ENCODE data around the gene MAP3K15. TPM values are rescaled to one million over a fixed set of nuclear protein-coding genes. Genes with fewer than 3 reads are reported as not detected.

The MAP3K15 gene, protein sequence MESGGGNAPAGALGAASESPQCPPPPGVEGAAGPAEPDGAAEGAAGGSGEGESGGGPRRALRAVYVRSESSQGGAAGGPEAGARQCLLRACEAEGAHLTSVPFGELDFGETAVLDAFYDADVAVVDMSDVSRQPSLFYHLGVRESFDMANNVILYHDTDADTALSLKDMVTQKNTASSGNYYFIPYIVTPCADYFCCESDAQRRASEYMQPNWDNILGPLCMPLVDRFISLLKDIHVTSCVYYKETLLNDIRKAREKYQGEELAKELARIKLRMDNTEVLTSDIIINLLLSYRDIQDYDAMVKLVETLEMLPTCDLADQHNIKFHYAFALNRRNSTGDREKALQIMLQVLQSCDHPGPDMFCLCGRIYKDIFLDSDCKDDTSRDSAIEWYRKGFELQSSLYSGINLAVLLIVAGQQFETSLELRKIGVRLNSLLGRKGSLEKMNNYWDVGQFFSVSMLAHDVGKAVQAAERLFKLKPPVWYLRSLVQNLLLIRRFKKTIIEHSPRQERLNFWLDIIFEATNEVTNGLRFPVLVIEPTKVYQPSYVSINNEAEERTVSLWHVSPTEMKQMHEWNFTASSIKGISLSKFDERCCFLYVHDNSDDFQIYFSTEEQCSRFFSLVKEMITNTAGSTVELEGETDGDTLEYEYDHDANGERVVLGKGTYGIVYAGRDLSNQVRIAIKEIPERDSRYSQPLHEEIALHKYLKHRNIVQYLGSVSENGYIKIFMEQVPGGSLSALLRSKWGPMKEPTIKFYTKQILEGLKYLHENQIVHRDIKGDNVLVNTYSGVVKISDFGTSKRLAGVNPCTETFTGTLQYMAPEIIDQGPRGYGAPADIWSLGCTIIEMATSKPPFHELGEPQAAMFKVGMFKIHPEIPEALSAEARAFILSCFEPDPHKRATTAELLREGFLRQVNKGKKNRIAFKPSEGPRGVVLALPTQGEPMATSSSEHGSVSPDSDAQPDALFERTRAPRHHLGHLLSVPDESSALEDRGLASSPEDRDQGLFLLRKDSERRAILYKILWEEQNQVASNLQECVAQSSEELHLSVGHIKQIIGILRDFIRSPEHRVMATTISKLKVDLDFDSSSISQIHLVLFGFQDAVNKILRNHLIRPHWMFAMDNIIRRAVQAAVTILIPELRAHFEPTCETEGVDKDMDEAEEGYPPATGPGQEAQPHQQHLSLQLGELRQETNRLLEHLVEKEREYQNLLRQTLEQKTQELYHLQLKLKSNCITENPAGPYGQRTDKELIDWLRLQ (N-terminal part only)
- polyA plus RNA-seq (ENCODE audit: insufficient read length in 4 of 4) = 1 to 10 TPM; 4.9 to 5.4 (median 5.1) TPM

DNA sequence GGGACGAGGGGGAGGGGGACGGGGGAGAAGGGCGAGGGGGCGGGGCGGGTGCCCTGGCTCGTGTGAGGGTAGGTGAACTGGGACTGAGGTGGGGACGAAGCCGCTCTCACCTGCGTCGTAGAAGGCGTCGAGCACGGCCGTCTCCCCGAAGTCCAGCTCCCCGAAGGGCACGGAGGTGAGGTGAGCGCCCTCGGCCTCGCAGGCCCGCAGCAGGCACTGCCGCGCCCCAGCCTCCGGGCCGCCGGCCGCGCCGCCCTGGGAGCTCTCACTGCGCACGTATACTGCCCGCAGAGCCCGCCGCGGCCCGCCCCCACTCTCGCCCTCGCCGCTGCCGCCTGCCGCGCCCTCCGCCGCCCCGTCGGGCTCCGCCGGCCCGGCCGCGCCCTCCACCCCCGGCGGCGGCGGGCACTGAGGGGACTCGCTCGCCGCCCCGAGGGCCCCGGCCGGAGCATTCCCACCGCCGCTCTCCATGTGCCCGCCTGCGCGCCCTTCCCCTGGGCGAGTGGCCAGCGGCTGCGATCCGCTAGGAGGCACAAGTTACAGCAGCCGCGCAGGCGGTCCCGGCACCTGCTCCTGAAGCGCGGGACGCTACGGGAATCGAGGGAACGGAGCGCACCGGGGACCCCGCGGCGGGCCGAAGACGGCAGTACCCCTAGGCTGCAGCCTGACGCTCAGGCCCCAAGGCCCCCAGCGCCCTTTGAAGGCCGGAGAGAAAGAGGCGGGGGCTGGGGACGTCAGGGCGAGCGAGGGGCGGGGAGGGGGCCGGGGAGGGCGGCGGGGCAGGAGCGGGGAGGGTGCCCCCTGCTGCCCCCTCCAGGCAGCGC lies at the start of gene MAP3K15:
MAP3K15 (minus strand) TSS at position 718 of the 824 bp plus-strand sequence; CDS start at position 471, 247 bp downstream.
- DNase-seq (ENCODE audit: low read depth in 4 of 4, low spot score in 3 of 4) = no peak

DNA sequence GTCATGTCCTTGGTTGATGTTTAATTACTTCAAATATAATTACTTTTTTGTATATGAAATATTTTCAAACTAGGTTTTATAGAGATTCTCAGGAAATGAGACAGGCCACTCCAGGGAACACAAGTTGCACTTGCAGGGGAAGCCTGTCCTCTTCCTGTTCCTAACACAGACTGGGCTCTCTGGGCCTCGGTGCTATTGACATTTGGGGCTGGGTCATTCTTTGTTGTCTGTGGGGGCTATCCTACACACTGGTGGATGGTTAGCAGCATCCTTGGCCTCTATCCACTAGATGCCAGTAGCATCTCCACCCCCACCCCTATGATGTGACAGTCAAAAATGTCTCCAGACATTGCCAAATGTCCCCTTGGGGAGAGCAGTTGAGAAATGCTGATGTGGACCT lies 49.3 kb upstream of the MAP3K15 start:
- no peak for DNase-seq (ENCODE audit: low read depth in 4 of 4, low spot score in 3 of 4)

DNA sequence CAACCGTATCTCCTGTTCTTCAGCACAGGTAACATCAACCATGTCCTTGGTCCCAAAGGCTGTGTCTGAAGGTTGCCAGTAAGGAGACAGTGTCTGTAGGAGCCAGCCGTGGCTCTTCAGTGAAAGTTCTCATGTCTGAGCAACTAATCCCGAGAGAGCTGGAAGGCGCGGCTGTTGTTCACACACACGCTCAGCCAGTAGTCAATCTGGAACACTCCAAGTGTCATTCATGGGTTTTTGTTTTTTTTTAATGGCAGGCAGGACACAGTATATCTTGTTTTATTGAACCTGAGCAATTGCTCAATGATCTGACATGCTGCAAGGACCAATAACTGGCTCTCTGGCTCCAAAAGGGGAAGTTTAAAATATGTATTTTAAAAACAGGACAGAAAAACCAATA lies 48.4 kb upstream of the MAP3K15 start:
- no peak for DNase-seq (ENCODE audit: low read depth in 4 of 4, low spot score in 3 of 4)

DNA sequence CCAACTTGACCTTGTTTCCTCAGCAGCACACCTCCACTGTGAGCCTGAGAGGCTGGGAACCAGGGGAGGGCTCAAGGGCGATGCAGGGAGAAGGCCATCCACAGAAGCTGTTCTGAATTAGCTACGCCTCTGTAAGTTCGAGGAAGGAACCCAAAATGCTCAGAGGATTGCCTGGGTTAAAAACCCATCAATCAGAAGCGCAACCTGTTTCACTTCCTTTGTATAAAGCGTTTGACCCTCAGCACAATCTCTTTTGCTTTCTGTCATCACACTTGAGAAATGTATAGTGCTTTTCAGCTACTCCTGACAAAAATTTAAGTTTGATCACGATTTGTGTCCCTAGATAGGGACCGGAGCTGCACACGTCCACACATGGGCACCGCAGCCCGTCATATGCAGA lies 48.0 kb upstream of the MAP3K15 start:
- DNase-seq (ENCODE audit: low read depth in 4 of 4, low spot score in 3 of 4) = no peak

DNA sequence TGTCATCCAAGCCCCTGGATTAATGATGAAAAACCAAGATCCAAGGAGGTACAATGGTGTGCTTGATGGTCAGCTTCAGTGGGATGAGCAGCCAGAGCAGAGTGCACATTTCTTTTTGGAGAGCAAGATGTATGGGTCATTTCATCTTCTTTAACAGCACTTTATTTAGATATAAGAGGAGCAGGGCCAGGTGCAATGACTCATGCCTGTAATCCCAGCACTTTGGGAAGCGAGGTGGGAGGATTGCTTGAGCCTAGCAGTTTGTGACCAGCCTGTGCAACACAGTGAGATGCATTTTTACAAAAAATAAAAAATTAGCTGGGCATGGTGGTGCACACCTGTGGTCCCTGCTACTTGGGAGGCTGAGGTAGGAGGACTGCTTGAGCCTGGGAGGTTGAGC lies 45.3 kb upstream of the MAP3K15 start:
- no peak for DNase-seq (ENCODE audit: low read depth in 4 of 4, low spot score in 3 of 4)

DNA sequence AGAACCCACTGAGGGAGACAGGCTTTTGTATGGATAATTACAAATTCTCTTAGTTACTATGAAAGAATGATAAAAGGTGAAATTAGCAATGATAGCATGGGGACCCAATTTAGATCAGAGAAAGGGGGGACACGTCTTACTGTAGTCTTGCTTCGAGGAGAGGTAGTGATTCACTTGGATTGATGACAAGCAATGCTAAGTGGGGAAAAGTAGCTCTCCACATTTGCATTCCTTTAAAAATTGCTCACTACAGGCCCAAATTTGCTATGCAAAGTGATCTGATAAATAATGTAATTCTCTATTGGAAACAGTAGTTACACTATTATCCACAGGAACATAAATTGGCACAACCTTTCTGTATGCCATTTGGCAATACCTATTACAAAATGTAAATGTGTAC lies 42.5 kb upstream of the MAP3K15 start:
- no peak for DNase-seq (ENCODE audit: low read depth in 4 of 4, low spot score in 3 of 4)

DNA sequence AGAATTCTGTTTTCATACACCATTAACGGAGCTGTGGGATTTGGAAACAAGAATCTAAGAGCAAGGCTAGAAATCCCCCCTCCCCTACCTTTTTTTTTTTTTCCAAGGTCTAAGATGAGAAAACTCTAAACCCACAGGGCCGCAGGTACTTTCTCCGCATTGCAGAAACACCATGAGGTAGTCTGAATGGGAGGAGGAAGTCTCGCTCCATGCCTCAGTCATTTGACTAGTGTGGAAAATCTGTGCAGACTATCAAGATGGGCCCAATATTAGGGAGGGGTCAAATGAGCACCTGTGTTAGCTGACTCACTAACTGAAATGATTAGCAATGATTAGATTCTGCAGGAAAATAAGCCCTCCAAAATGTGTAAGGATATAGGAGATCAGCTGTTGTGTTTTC lies 40.9 kb upstream of the MAP3K15 start:
- no peak for DNase-seq (ENCODE audit: low read depth in 4 of 4, low spot score in 3 of 4)

DNA sequence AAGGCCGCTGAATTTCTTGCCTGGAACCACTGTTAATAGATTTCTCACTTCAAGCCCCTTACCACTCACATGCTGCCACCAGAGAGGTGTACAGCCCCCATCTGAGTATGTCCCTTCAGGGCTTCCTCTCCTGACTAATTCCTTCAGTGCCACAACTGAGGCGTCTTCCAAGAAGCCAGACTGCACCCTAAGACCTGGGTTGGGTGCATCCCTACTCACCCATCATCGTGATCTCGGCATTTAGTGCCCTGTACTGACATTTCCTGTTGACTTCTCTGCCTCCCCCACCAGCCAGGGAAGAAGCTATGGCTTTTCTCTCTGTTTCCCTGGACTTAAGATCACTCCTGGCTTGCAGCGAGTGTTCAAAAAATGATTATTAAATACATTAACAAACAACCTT lies 40.4 kb upstream of the MAP3K15 start:
- DNase-seq (ENCODE audit: low read depth in 4 of 4, low spot score in 3 of 4) = no peak

DNA sequence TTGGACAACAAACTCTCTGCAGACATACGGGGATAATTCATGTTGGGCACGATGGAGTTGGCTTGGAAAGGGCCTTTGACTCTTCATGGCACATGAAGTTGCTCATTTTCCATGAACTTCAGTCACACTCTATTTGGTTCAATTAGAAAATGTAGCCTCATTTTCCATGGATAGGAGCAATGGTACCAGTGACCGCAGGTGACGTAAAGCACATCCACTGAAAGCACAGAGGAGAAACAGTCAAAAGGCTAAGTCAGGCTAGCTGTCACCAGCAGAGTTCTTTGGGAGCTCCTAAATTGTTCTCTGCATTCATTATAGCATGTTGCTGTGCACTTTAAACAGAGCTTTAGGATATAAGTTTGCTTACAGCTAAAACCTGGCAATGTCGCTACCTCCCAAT lies 39.9 kb upstream of the MAP3K15 start:
- no peak for DNase-seq (ENCODE audit: low read depth in 4 of 4, low spot score in 3 of 4)

DNA sequence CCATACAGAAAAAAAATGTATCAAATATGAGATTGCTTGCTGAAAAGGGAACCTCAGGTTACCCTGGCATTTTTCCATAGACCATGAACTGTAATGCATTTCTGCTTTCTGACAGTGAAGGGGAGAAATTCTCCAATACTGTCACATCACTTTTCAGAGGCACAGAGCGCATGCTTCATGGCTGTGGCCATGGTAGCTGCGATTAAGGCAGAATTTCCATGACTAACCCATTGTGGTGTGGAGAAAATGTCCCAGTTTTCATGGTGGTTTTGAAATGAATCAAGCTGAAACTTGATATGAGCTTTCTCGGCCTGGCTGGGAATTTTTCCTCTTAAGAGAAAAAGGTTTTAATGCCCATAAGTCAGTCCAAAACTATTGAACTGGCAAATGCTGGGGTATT lies 39.5 kb upstream of the MAP3K15 start:
- DNase-seq (ENCODE audit: low read depth in 4 of 4, low spot score in 3 of 4) = no peak

DNA sequence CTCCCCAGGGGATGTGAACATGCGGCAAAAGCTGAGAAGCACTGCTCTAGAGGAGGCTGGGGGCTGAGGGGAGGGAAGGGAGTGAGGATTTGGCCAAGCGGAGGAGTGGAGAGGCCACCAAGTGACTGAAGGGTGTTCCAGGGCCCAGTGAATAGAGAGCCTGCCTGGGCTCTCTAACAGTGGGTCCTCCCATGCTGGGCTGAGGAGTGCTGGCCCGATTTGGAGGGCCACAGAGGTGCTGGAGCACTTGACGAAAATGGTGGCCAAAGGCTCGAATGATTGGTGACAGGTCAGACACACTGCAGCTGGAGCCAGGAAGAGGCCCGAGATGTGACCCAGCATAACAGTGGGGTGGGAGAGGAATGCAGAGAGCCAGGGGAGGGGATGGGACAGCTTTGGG lies 37.5 kb upstream of the MAP3K15 start:
- no peak for DNase-seq (ENCODE audit: low read depth in 4 of 4, low spot score in 3 of 4)

DNA sequence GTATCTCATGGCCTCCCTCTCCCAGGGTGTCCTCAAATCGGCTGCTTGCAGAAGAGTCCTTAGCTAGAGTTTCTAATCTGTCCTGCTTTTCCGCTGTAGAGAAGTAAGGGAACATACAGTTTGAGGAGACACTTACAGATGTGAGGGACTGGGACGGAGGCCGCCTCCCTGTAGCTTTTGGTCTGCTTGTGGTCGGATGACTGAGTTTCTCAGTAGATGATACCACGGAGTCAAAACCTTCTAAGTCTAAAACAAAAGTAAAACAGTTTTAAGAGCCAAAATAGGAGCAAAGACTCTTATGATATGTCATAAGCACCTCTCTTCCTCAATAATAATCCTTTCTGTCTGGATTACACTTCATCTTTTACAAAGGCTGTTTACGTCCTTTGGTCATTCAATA lies 34.5 kb upstream of the MAP3K15 start:
- DNase-seq (ENCODE audit: low read depth in 4 of 4, low spot score in 3 of 4) = no peak

DNA sequence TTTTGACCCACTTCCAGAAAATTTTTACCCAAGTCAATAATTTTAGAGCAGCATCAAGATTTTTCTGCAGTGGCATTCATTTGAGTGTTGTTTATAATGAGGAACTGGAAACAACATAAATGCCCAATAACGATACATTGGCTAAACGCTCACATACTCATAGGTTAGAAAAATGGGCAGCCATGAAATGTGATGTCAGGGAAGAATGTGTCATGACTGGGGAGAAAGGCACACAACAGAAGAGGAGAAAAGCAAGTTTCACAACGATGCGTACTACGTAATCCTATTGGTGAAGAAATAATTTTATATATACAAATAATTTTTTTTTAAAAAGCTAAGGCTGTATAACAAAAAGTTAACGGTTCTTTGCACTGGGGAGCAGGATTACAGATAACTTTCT lies 33.6 kb upstream of the MAP3K15 start:
- DNase-seq (ENCODE audit: low read depth in 4 of 4, low spot score in 3 of 4) = no peak

DNA sequence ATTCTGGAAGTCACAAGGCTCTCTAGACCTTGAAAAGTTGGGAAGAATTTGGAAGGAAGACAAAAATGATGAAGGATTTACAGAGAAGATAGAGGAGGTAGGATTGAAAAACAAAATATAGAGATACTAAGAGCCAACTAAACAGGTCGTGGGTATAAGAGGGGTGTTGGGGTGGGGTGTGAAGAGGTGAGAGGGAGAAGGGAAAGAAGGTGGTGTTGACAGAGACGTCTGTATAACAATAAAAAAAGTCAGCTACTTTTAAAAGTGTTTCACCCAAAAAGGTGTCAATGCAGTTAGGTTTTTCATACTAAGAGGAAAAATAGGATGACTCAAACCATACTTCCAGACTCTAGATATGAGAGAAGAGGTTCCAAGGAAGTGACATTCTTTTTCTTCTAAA lies 33.0 kb upstream of the MAP3K15 start:
- no peak for DNase-seq (ENCODE audit: low read depth in 4 of 4, low spot score in 3 of 4)

DNA sequence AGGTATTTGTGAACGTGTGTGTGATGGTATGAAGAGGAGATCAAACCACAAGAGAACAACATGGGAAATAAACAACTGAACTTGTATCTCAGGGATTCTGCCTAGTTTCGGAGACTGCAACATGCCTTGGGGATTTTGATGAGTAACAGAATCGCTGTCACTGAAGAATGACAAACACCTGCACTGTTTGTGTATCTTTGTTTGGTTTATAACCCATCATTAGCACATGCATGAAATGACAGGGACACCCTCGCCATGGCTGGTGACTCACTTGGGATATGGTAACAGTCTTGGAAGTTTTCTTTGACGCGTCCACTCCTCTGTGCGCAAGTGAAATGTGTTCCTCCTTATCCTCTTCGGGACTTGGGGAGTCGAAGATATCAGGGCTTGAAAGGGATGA lies 30.3 kb upstream of the MAP3K15 start:
- no peak for DNase-seq (ENCODE audit: low read depth in 4 of 4, low spot score in 3 of 4)

DNA sequence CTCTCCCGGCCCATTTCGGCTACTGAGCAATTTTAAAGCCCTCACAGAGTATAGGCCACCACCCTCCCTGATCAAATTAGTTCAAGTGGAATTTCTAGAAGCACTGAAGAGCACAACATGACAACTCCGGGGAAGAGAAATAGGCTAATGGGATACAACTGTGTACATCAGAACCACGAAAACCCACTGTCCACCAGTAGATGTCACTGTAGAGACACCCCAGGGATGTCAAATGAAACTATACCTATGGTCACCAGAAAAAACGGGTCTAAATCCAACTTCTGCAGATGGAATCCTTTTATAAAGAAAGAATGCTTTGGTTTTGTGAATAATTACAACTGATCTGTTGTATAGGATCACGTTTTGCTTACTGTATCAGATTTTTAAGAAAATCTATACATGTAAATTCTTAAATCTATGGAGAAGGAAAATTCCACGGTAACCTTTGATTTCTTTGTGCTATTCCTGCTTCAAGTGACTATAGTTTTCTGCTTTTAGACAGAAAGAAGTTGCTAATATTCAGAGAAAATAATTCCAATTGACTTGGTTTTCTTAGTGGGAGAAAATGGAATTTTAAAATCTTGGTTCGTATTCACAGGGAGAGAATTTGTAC lies 29.5 kb upstream of the MAP3K15 start:
- peak; percentile 10 to 36 (median 30) for DNase-seq (ENCODE audit: low read depth in 4 of 4, low spot score in 3 of 4)

DNA sequence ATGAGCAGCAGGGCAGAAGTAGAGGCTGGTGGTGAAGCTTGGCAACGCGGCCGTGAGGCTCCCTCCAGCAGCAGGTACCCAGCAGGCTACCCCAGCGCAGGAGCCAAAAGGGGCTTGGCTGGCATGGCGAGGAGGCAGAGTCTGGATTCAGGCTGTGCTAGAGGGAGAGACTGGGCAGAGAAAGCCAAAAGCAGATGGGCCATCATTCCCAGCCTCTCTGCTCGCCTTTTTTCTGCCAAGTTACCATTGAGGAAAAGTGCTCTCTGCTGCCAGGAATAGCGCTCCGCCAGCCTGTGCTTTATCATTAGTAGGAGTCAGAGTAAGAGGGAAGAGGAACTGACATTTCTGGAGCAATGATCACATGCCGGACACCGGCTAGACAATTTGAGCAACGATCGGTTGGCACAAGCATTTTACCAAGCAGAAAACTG lies 28.7 kb upstream of the MAP3K15 start:
- no peak for DNase-seq (ENCODE audit: low read depth in 4 of 4, low spot score in 3 of 4)

DNA sequence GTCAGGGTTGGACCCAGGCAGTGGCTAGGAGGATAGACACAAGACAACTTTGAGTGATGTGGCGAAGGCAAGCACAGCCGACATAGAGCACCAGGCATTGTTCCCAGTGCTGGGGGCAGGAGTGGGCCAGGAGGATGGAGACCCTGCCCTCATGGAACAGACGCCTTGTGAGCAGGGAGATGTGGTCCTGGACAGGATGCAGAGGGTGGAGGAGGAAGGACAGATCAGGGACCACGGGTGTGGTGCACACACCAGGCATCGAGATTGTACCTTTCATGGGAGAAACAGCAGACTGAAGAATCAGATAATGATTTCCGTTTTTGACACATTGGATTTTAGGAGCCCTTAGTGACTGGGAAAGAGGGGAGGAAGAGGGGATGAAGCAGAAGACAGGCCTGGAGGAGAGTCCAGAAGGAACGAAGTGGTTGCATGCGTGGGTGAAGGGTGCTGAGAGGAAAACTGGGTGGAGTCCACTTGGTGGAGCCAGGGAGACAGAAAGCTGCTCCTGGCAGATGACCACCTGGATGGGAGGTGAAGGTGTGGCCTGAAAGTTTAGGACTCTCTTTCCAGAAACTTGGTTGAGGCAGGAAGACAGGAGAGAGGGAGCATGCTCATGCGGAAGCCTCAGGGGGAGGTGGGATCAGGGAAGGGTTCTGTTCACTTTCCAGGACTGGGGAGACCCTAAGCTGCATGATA lies 27.9 kb upstream of the MAP3K15 start:
- DNase-seq (ENCODE audit: low read depth in 4 of 4, low spot score in 3 of 4) = no peak

DNA sequence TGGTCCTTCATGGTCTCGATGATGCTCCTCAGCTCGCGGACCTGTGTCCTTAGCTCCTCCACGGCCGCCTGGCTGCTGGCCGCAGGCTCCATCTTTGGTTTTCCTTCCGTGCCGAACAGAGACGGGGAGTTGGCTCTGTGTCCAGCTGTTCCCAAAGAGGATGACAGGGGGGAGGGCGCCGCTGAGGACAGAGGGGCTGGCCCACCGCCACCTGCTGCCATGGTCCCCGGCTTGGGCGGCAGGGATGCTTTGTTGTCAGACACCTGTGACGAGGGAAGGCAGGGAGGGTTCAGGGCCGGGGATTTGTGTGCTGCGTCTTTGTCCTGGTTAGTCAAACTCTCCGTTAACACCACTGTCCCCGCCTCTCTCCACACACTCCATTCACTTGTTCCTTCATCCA lies 26.6 kb upstream of the MAP3K15 start:
- no peak for DNase-seq (ENCODE audit: low read depth in 4 of 4, low spot score in 3 of 4)
